HCT116 (cell line): Measurements from ENCODE around the gene IRS1.

Source experiments
- CTCF ChIP-seq, 3 experiments: fragments of 200-600 bp in 1 of 3; sonication (generic) in 1 of 3; IDR thresholded peaks in 2 of 3; conservative IDR thresholded peaks in 1 of 3; 2 replicates each; pipeline ENCODE4 v1.5.1; 2012 to 2017; ENCODE audit warnings: low read depth in 2 of 3, low read length in 2 of 3, antibody characterized with exemption in 1 of 3, borderline replicate concordance in 1 of 3, control low read depth in 1 of 3, mild to moderate bottlenecking in 1 of 3, mixed read lengths in 1 of 3, mixed run types in 1 of 3, moderate library complexity in 1 of 3; ENCODE audit not compliant: insufficient read depth in 1 of 3
- EZH2 ChIP-seq: fragments of 200-600 bp; sonication (generic); IDR thresholded peaks from 2 replicates; pipeline ENCODE4 v1.6.1; 2017; ENCODE audit warnings: antibody characterized with exemption, mixed run types
- EZH2phosphoT487 ChIP-seq: fragments of 200-600 bp; IDR thresholded peaks from 2 replicates; pipeline ENCODE4 v1.6.1; 2018; ENCODE audit warnings: antibody characterized with exemption, borderline replicate concordance
- FOSL1 ChIP-seq: IDR thresholded peaks from 2 replicates; pipeline ENCODE4 v1.6.1; 2012; ENCODE audit warnings: low read depth
- JUND ChIP-seq: IDR thresholded peaks from 2 replicates; pipeline ENCODE4 v1.6.1; 2012
- POLR2A ChIP-seq: IDR thresholded peaks from 2 replicates; pipeline ENCODE4 v1.7.0; 2011; ENCODE audit warnings: borderline replicate concordance; ENCODE audit not compliant: insufficient read depth, insufficient read length; ENCODE audit errors: extremely low read depth
- POLR2AphosphoS5 ChIP-seq: IDR thresholded peaks from 2 replicates; pipeline ENCODE4 v1.6.1; 2011; ENCODE audit warnings: mild to moderate bottlenecking, low read depth, low read length, moderate library complexity
- REST ChIP-seq: IDR thresholded peaks from 2 replicates; pipeline ENCODE4 v1.6.1; 2012; ENCODE audit warnings: low read depth
- TCF7L2 ChIP-seq: IDR thresholded peaks from 2 replicates; pipeline ENCODE4 v1.7.0; 2011; ENCODE audit warnings: borderline replicate concordance, inconsistent platforms; ENCODE audit not compliant: insufficient read depth, insufficient read length; ENCODE audit errors: extremely low read depth
- ZFX ChIP-seq: fragments of 450-650 bp; IDR thresholded peaks from 2 replicates; pipeline ENCODE4 v1.6.1; 2017
- ZNF274 ChIP-seq: fragments of 200-500 bp; sonication (Bioruptor generic); IDR thresholded peaks from 2 replicates; pipeline ENCODE4 v1.6.1; 2014; ENCODE audit warnings: mild to moderate bottlenecking, low read depth, low read length, inconsistent platforms

DNA sequence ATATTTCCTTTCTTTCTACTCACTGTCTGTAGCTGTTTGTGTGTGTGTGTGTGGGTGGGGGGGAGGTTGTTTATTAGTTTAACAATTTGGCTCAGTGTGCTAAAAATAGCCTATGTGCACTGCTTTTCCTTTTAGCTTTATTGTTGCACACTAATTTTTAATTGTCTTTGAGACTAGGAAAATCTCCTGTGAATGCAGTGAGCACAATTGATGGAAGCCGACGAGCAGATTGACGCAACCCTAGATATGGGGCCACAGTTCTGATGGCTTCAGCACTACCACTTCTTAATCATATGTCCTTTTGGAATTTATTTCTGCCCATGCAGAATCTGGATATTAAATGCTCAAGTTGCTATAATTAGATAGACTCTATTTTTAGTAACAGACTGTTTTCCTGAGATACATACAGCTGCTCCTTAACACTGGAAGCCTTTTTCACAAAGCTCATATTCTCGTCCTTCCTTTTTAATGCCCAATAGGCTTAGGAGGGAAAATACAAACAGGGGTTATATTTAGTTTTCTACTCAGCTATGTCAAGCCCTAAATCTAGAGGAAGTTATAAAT, 109.1 kb downstream of the IRS1 start:
- TF ChIP-seq EZH2 (no peak), ZFX (no peak), CTCF (IDR thresholded peaks at IDR 0.05 in 2 of 3, conservative IDR thresholded peaks at IDR 0.05 in 1 of 3; ENCODE audit: borderline replicate concordance in 1 of 3, insufficient read depth in 1 of 3, low read depth in 2 of 3, low read length in 2 of 3) (no peak), POLR2A (no peak), JUND (no peak), FOSL1 (no peak), REST (no peak), POLR2AphosphoS5 (no peak), ZNF274 (no peak), EZH2phosphoT487 (no peak), TCF7L2 (no peak)
